HG03159 (cell line): ENCODE measurements around the gene PATL2.
"Not testable (repeated sequence)": the region's sequence is repeated elsewhere in the genome, so short reads cannot be mapped to it uniquely, and the experiment has no call there.

ENCODE experiments used
- ATAC-seq: cut with Tn5 transposase; IDR thresholded peaks from one replicate; pipeline ENCODE4 v1.9.1; 2021; ENCODE audit warnings: mild to moderate bottlenecking, moderate library complexity; ENCODE audit not compliant: unreplicated experiment

PATL2 gene

GRCh38 chr15:44720000-44720435 is 8.9 kb upstream of the PATL2 start:
- ATAC-seq, result not testable (repeated sequence)

GRCh38 chr15:44719293-44719999 is 8.3 kb upstream of the PATL2 start:
- ATAC-seq, result peak; percentile 39

- no peak for ATAC-seq
Observed at GRCh38 chr15:44718927-44719292, 7.8 kb upstream of the PATL2 start.

GRCh38 chr15:44718180-44718926 is 7.2 kb upstream of the PATL2 start:
- ATAC-seq, result no peak

- no peak for ATAC-seq
Observed at GRCh38 chr15:44716983-44717602, 6.0 kb upstream of the PATL2 start.

- no peak for ATAC-seq
Observed at GRCh38 chr15:44715797-44716334, 4.7 kb upstream of the PATL2 start.

GRCh38 chr15:44715142-44715796 is 4.1 kb upstream of the PATL2 start:
- ATAC-seq, result no peak

- no peak for ATAC-seq
Observed at GRCh38 chr15:44713006-44713966, 2.2 kb upstream of the PATL2 start.

- ATAC-seq, result no peak
Observed at GRCh38 chr15:44712346-44713005, 1.4 kb upstream of the PATL2 start.

GRCh38 chr15:44711743-44712345 is 721 bp upstream of the PATL2 start:
- ATAC-seq, result peak; percentile 8

- ATAC-seq, result no peak
Observed at GRCh38 chr15:44710236-44711095, 657 bp downstream of the PATL2 start.

GRCh38 chr15:44706946-44707636 is 4.0 kb downstream of the PATL2 start:
- ATAC-seq, result no peak

- no peak for ATAC-seq
Observed at GRCh38 chr15:44706401-44706800, 4.7 kb downstream of the PATL2 start.

- no peak for ATAC-seq
Observed at GRCh38 chr15:44705986-44706385, 5.1 kb downstream of the PATL2 start.

- ATAC-seq, result not testable (repeated sequence)
Observed at GRCh38 chr15:44700676-44701075, 10.4 kb downstream of the PATL2 start.

- ATAC-seq, result no peak
Observed at GRCh38 chr15:44698641-44699040, 12.5 kb downstream of the PATL2 start.

GRCh38 chr15:44697014-44697413 is 14.1 kb downstream of the PATL2 start:
- no peak for ATAC-seq

- no peak for ATAC-seq
Observed at GRCh38 chr15:44695294-44695693, 15.8 kb downstream of the PATL2 start.
